ENCODE data around the gene CLSTN2.

The CLSTN2 gene

DNA sequence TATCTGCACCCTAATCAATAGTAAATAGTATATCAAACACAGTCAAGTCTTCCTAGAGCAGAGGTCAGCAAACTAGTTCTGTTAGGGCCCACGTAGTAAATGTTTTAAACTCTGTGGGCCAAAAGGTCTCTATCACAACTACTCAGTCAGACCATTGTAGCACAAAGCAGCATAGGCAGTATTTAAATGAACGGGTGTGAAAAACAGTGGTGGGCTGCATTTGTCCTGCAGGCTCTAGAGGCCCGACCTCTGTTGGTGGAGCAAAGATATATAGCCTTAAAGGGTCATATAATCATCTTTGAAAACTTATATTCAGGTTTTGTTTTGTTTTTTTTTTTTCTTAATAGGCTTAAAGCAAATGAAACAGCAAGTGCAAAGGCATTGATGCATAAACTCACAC is 416.5 kb downstream of the CLSTN2 start:
- no peak for DNase-seq

DNA sequence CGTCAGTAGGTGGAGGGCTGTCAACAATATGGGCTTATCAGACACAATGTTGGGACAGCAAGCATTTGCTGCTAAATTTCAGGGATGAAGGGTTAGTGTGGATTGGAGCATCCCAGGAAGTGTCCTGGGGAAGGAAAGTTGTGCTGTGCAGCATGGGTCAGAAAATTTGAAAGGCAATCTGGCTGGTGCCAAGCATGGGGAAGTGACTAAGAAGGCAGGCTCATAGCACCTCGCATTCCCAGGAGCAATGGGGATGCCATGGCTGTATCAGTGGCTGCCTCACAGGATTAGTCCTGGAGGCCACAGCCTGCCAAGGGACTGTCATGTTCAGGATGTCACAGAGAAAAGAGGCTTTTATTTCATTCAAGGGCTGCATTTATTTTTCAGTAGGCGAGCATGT is 420.5 kb downstream of the CLSTN2 start:
- no peak for DNase-seq

DNA sequence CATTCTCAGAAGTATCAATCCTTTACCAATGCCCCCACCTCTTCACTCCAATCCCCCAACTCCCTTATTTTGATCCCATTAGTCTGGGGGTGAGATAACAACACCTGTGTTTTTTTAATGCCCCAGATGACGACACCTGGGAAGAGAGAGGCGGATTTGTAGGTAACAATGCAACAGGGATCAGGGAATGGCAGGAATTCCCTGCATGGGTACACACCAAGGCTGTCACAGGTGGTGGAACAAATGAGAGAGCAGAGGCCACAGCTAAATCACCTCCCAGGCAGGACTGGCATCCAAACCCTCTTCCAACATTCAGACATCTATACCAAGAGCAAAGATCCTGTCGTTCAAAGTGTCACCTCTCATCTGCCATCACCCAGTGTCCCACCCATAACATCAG is 423.7 kb downstream of the CLSTN2 start:
- DNase-seq: no peak

DNA sequence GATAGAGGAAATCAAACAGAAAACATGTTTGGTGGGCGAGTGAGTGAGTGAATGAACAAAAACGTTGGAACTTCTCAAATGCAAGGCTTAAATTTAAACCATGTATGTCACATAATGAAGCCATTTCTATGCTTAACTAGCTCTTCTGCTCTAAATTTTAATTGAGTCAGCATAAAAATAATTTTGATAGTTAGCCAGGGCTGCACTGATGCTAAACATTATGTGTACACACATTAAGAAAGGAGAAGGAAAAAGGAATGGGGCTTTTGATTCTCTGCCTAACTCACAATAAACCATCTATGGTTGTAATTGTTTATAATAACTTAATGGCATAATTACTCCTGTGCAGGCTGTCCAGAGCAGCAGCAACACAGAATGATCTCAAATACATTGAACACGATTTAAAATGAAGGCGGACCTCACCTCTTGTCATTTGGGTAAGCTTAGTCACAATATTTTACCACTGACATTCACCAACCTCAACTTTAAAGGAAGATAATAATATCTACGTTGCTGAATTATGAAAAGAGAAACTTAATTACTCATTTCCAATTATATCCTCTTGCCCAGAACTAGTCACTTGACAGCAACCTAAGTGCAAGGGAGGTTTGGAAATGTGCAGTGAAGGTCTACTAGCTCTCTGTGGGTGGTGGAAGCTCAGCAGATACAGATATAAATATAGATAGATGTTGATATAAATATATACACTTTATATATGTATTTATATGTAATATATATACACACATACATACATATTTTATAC is 424.4 kb downstream of the CLSTN2 start:
- DNase-seq: no peak

DNA sequence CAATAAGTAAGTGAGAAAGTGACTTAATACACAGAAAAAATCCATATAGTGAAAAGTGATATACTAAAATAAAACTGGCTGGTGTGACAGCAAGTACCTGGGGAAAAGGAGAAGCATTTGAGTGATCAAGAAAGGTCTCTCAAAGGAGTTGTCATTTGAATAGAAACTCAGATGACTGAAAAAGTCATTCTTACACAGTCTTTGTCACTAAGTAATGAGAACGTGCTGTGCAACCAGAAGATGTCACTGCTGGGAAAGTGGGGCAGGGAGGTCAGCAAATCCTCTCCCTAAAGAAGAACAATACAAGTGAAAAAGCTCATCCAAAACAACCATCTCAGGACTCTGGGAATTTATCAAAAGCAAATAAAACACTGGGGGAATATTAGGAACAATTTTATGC is 425.3 kb downstream of the CLSTN2 start:
- no peak for DNase-seq

DNA sequence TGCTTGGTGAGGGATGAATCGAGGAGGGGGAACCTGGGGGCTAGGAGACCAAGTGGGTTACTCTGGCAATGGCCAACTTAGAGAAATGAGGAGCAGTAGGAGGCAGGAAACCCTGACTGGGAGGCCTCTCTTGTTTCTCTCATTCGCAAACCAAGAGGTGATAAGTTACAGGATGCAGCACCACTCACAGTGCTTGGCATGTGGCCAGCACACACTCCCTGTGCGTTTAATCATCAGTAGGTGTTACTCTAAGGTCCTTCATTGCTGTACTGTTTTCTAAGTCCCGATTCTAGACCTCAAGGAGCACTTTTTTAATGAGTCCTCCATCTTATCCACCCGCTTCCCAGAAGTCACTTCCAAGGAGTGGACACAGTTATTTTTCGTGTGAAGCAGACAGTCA is 428.8 kb downstream of the CLSTN2 start:
- DNase-seq: no peak

DNA sequence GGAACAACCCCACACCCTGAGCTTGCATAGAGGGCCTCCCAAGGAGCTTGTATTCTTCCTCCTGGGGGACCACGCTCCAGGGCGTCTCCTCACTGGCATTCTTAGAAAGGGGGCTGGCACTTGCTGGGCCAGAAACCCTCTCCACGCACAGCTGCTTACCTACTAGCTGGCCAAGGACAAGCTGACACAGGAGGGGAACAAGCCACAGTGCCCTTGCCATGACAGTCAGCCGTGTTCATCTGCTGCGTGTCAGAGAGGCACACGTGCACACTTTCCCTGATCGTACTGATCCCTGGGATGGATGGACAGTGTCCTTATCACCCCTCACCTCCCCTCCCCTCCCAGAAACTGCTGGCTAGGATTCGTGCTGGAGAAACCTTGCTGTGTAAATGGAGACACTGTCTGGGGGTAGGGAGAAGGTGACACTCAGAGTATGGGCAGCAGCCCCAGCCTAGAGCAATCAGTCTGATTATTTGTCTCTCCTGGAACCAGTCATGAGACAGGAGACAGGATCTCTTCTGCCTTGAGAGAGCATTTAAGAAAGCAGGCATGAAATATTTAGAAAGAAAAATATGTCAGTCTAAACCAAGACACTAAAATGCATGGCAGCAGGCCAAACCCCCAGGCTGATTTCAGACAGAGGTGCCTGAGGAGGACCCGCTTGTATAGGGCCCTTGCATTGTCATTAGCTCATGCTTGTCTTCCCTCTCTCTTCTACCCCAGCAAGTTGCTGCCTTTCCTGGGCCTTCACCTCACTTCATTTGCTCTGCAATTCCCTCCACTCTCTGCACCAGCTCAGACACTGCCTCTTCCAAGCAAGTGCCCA is 431.1 kb downstream of the CLSTN2 start:
- no peak for DNase-seq

DNA sequence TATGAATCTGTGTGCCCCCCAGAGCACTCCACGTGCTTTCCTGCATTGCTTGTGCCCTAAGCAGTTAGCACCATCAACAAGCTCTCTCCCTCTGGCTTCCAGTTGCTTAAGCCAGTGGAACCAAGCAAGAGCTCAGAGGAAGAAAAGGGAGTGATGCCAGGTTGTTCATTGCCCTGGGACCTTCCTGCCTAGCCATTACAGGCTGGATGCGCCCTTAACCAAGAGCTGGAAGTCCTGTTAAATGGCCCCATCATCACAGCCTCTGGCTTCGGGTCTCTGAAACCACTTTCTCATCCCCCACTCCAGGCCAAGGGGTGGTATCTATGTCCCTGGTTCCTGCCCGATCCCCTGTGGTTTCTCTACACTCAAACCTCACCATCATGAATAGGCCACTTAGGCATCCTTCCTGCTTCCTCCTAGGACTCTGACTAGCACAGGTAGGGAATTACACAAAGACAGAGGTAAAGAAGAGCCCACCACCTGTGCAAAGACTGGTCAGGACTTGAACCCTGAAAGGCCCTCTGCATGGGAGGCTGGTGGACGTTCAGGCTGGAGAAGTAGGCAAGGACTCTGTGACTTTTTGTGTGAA is 433.3 kb downstream of the CLSTN2 start:
- no peak for DNase-seq

DNA sequence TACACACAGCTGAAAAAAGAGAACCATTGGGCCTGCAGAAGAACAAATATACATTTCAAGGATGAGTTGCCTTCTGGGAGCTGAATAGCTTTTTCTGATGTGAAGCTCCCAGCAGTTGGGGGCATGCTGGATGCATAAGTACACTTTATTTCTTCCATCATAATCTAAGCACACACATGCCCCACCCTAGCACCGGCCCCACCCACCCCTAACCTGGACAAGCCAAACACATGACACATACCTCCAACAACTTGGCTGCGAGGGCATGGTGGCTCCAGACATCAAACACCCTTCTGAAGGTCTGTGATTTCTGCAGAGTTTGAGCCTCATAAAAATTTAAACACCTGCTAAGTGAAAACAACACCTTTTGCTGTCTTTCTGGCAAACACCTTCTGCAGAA is 435.7 kb downstream of the CLSTN2 start:
- no peak for DNase-seq

DNA sequence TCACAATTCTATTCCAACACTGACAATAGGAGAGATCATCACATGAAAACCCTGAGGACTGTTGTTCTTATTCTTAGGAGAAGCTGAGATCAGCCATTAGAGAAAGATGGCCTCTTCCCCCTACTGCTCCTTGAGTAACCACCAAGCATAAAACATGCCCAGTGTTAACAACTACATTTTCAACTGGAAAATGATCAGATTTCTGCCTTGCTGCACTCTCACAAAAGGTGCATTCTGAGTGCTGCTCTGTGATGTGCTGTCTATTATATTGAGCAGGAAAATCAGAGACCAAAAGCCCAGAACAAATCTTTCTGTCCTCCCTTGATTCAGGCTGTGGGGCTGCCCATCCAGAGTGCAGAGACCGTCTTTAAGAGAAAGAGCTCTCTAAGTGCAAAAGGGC is 438.2 kb downstream of the CLSTN2 start:
- no peak for DNase-seq

DNA sequence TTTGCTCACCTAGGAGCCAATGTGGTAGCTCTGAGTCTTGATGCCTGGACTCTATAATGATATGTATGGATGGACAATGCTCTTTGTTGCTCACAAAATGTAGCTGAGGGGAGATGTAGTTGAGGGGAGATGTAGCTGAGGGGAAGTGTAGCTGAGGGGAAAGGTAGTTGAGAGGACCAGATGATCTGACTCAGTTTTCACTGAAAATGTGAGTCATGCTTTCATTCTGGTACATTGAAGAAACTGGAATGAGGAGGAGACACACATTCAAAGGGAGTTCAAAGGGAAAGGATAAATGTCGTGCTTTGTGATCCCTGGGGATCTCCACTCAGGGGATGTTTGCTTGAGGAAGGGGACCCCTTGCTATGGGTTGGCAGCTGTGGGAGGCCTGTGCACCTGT is 440.0 kb downstream of the CLSTN2 start:
- DNase-seq: no peak

DNA sequence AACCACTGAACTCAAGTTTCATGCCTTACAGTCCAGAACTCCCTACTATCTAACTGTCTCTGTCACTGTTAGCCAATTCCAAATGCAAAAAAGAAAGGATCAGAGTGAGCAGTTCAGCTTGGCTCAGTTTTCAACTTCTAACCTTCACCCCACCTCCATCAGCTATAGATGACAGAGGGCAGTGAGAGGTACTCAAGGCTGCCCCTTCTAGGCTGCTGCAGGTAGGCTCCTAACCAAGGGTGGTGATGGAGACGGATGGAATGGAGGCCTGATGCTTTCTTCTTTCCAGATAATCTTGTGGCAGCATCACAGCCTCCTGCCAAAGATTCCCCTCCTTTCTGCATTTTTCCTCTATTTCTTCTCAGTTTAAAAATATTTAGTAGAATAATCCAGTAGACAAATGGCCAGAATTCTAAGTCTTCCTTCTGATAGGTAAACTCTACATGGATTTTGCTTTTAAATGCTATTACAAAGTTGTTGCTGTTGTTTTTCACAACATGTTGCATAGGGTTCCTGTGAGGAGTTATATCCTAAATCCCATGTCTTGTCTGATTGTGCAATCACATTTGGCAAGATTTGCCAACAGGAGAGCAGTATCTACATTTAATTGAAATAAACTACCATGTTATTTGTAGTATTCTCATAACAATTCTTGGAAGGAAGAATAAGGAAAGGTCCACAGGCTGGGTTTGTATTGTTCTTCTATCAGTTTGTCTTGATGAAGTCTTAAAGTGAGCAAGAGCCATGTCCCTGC is 441.3 kb downstream of the CLSTN2 start:
- no peak for DNase-seq

DNA sequence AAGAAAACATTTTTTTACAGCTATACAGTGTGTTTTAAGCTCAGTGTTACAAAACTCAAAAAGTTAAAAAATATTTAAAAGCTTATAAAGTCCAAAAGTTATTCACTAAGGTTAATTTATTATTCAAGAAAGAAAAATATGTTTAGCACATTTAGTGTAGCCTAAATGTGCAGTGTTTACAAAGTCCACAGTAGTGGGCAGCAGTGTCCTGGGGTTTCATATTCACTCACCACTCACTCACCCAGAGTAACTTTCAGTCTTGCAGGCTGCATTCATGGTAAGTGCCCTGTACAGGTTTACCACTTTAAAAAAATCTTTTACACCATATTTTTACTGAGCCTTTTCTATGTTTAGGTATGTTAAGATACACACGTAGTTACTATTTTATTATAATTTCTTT is 442.7 kb downstream of the CLSTN2 start:
- no peak for DNase-seq

DNA sequence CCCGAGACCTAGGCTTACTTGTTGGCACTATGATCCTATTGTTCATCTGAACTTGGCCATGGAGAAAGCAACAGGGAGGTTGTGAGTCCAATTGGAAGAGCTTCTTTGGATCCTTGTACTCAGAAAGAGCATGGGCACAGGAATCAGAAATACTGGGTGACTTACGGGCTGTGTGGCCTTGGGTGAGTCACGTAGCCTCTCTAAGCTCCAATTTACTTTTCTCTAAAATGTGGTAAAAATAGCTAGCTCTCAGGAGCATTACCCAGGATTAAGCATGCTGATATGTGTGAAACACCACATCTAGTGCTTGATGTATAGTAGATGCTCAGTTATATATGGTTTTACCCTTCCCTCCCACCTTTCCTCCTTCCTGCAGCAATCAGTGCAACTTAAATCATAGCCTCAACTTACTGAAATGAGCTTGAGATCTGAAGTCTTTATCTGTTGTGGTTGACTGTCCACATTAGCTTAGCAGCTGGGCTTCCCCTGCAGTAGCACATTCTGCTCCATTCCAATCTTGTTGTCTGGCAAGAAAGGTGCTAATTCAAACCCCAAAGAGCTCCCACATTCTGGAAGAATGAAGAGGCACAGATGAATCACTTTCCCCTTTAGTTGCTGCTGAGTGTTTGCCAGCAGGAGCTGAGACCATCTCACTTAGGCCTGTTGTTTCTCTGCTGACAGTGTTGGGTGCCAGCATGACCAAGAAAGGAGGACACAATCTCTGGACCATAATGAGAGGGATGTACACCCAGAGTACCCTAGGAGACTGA is 443.8 kb downstream of the CLSTN2 start:
- DNase-seq: no peak

DNA sequence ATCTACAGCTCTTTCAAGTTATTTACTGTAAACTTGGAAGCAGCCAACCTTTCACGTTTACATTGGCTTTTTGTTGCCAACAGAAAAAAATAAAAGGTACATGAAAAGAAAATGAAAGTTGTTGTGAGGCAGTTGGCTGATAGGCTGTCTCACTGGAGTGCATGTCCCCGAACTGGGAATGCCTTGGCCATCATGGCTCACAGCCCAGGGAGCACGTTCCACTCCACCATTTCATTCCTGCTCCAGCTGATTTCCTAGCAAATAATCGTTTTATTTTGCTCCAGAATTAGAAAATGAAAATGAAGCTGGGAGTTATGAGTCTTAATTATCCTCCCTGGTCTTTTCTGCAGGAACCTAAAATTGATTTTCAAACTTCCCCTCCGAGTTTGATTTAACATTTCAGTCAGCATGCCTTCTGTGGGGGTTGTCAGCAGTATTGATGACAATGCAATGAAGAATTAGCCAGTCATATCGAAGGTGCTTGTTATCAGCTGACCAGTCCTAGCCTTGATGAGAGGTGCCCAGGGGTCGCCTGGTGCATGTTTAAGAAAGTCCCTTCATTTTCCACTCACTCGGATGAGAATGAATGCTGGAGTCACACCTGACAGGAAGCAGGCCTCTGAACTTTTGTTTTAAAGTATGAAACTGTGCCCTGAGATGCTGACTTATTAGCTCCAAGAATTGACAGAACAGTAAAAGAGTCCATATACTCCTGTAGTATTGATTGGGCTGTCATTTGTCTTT is 449.2 kb downstream of the CLSTN2 start:
- DNase-seq: no peak

DNA sequence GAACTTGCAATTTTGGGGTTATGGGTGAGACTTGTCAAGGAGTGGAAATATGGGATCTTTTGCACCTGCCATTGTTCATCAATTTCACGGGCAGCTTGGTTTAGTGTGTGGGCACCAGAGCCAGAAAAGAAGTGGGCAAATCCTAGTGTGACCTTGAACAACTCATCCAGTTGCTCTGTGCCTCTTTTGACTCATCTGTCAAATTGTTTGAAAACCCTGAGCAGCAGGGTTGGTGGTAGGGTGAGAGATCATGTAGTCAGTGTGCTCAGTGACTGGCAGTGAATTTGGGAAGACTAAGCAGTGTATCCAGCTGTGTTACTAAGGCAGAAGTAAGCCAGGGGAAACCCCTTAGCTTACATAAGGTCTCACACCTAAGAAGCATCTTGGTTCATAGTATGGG is 449.9 kb downstream of the CLSTN2 start:
- no peak for DNase-seq

DNA sequence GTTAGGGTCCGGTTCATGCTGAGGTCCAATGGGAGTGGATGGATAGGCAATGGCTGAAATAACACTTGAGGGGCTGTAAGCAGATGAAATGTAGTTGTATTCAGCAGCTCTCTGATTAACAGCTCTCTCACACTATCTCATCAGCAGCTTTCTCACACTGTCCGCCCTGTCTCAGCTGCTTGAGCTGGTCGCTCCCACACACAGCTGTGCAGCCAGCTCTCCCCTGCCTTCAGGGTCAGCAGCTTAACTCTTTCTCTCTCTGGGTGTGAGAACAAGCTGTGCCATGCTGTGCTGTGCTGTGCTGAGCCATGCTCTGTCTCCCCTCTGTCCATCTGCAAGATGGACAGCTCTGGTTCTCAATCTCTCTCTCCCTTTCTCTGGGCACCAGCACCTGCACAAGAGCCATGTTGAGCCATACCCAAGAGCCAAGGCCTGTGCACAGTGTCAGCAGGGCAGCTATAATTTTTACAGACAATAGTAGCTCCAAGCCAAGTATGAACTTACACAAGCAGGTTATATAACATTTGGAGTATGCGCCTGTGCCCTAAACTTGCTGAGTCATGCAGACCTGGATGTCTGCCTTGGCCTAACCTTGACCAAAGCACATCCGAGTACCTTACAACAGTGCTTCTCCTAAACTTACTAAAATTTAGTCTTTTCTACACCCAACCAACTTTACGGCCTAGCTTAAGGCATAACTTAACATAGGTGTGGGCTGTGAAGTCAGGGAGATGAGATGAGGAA is 451.5 kb downstream of the CLSTN2 start:
- no peak for DNase-seq

DNA sequence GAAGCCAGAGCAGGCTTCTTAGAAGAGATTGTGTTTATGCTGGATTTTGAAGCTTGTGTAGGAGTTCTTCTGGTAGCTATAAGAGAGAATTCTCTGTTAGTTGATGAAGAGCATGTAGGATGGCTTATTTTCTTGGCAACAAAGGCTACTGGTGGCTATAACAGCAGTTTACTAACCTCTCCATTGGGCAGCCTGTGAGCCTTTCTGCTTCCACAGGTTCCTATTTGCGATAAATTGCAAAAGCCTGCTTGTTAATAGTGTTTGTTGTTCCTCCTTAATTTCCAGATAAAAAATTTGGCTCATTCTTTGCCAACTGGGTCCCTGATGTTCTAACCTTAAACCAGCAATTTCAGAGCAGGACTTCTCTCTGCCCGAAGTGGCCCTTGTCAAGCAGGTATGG is 452.3 kb downstream of the CLSTN2 start:
- no peak for DNase-seq

DNA sequence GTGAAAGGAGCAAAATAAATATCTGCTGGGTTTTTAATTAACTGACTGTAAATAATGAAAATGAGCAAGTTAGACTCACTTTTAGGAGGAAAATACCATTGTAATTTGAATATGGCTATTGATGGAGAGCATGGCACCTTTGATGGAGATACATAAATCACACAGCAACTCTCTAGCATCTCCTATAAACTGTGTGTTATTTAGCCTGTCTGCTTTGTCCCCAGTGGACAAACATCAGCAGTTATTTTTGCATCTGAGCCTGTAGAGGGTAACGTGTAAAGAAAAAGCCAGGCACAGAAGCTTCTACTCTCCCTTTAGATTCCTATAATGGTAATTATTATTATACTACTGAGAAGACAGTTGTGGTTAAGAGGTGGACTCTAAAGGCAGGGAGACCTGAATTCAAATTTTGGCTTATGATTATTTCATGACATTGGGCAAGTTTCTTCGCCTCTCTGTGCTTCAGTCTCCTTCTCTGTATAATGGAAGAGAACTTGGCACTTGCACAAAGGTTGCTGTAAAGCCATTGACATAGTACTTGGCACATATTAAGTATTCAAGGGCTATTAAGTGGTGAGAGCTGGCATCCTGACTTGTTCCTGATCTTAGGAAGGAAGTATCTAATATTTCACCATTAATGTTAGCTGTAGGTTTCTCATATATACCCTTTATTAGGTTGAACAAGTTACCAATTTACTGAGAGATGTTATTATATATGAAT is 453.4 kb downstream of the CLSTN2 start:
- DNase-seq: no peak

DNA sequence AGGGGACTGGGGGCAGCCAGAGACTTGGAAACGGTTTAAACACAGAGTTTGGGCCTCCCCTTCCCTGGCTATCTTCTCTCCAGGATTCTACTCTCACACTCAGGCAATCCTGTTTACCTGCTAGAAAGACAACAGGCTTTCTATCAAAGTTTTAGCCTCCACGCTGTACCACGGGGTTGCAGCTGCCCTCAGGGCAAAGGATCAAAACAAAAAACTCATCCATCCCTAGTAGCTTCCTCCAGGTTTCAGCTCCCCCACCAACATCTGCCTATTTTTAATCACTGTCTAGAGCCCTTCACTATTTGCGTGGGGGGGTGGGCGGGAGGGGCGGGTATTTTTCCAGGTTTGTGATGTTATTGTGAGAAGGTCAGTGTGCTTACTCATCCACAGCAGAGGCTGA is 456.1 kb downstream of the CLSTN2 start:
- DNase-seq: no peak

All from activated gamma-delta T cell treated with Interleukin-2 at 50 U/mL for 16 hours (primary cell).